Measurements from ENCODE around the gene PJA1.

The PJA1 gene

DNA sequence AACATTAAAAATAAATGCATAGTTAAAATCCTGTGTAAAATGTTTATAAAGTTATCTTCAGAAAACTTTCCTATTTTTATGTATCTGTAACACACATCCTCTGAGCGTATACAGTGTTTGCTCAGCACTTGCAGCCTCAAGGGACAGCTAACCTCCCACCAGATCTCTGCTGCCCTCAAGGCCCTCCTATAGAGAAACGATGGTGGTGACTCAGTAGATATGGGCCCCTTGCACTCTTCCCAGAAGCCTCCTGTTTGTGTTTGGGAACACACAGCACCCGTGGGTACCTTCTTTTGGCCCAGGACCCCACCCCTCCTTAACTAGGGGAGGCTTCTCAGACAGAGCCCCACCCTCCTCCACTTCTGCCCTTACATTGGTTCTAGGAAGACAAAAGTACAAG lies 26.7 kb downstream of the PJA1 start:
- Histone ChIP-seq H3K9ac (ENCODE audit: low read length) (no peak overlapping the region), H3K4me3 (ENCODE audit: low read length) (no peak overlapping the region), H3K27me3 (ENCODE audit: control insufficient read depth, insufficient read depth, low read length) (no peaks in the 10 kb centered on the region), H3K9me3 (ENCODE audit: control insufficient read depth, low read depth, low read length) (no peaks in the 10 kb centered on the region), H3K27ac (ENCODE audit: low read length) (no peak overlapping the region), H3K36me3 (ENCODE audit: control insufficient read depth, low read depth, low read length) (no peaks in the 10 kb centered on the region), H3K4me1 (ENCODE audit: control insufficient read depth, low read depth, low read length) (peaks cover 60% of the 10 kb centered on the region)

DNA sequence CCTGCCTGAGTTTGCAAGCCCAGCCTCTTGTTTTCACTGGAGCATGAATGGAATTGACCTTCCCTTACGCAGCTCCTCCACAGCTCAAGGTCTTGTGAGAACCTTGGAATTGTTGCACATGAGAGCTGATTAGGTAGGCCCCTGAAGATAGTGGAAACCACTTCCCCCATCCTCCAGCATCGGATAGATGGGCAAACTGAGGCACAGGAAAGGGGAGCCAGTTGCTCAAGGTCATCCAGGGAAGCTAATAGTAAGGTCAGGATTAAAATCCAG lies 27.2 kb downstream of the PJA1 start:
- no peaks in the 10 kb centered on the region for H3K27me3 ChIP-seq (ENCODE audit: control insufficient read depth, insufficient read depth, low read length)
- H3K9me3 ChIP-seq (ENCODE audit: control insufficient read depth, low read depth, low read length) = no peaks in the 10 kb centered on the region
- peaks cover 58% of the 10 kb centered on the region for H3K4me1 ChIP-seq (ENCODE audit: control insufficient read depth, low read depth, low read length)
- H3K4me3 ChIP-seq (ENCODE audit: low read length) = peak overlapping the region; percentile 44
- H3K36me3 ChIP-seq (ENCODE audit: control insufficient read depth, low read depth, low read length) = no peaks in the 10 kb centered on the region
- peak overlapping the region; percentile 69 for H3K9ac ChIP-seq (ENCODE audit: low read length)
- H3K27ac ChIP-seq (ENCODE audit: low read length) = peak overlapping the region; percentile 87

DNA sequence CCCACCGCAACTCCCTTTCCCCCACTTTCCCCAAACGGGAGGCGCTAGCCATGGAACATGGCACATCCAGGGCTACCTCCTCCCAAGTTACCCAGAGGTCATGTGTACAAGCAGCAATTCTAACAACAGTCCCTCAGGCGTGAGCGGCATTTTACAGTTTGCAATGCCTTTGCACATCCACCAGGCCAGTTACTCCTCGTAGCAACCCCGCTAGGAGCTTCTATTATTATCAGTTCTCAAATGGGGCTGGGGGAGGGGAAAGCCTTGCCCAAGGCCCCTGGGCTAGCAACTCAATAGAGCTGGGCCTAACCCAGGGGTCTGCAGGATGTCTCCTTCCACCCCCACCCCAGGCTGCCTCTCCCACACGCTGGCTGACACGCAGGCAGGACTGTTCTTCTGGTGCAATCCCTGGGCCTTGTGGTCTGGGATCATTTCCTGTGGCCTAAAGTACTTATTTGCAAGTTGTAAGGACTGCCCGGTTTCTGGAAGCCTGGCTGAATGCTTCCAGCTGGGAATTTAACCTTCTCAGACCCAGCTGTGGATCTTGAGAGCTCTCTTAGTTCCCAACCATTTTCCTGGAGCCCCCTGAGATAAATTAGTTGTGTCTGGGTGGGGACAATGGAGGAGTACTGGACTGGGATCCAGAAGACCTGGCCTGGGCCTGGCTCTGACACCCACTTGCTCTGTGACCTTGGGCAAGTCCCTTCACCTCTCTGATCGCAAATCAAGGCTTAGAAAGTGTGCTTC lies 27.7 kb downstream of the PJA1 start:
- Histone ChIP-seq H3K4me3 (ENCODE audit: low read length) (peak overlapping the region; percentile 44), H3K4me1 (ENCODE audit: control insufficient read depth, low read depth, low read length) (peaks cover 58% of the 10 kb centered on the region), H3K9ac (ENCODE audit: low read length) (peak overlapping the region; percentile 69), H3K9me3 (ENCODE audit: control insufficient read depth, low read depth, low read length) (no peaks in the 10 kb centered on the region), H3K27ac (ENCODE audit: low read length) (peak overlapping the region; percentile 87), H3K27me3 (ENCODE audit: control insufficient read depth, insufficient read depth, low read length) (no peaks in the 10 kb centered on the region), H3K36me3 (ENCODE audit: control insufficient read depth, low read depth, low read length) (no peaks in the 10 kb centered on the region)

DNA sequence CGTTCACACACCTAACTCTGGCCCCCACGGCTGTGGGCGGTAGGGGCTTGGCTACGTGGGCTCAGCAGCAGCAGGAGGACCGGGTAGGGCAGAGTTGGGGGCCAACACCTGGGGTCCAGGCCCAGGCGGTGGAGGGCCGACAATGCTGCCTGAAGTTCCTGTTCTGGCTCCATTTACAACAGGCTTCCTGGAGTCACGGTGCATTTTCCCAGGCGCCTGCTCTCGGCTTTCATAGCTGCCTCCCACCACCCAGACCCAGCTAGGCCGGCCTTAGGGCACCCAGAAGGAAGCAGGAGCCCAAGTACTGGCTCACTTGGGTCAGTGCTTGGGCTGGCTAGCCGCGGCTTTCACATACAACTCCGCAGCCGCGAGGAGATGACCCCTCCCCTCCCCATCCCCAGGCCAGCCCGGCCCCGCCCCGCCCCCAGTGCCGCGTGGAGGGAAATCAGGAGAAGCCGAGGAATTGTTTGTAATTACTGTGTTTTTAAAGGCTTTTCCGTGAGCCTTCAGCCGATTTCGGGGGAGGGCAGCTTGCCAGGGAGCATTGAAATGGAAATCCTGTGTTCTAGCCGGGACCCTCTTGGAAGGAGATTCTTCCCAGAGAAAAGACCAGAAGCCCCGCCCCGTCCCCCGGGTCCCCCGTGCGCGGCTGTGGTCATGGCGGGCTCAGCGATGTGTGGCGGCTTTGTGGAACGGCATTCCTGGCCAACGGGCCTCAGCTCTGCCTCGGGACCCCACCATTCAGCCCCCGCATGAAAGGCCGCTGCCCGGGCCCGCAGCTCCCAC lies 28.5 kb downstream of the PJA1 start:
- H3K27me3 ChIP-seq (ENCODE audit: control insufficient read depth, insufficient read depth, low read length) = no peaks in the 10 kb centered on the region
- H3K9ac ChIP-seq (ENCODE audit: low read length) = peak overlapping the region; percentile 69
- peaks cover 65% of the 10 kb centered on the region for H3K4me1 ChIP-seq (ENCODE audit: control insufficient read depth, low read depth, low read length)
- H3K9me3 ChIP-seq (ENCODE audit: control insufficient read depth, low read depth, low read length) = no peaks in the 10 kb centered on the region
- H3K36me3 ChIP-seq (ENCODE audit: control insufficient read depth, low read depth, low read length) = no peaks in the 10 kb centered on the region
- peak overlapping the region; percentile 87 for H3K27ac ChIP-seq (ENCODE audit: low read length)
- H3K4me3 ChIP-seq (ENCODE audit: low read length) = peak overlapping the region; percentile 44

DNA sequence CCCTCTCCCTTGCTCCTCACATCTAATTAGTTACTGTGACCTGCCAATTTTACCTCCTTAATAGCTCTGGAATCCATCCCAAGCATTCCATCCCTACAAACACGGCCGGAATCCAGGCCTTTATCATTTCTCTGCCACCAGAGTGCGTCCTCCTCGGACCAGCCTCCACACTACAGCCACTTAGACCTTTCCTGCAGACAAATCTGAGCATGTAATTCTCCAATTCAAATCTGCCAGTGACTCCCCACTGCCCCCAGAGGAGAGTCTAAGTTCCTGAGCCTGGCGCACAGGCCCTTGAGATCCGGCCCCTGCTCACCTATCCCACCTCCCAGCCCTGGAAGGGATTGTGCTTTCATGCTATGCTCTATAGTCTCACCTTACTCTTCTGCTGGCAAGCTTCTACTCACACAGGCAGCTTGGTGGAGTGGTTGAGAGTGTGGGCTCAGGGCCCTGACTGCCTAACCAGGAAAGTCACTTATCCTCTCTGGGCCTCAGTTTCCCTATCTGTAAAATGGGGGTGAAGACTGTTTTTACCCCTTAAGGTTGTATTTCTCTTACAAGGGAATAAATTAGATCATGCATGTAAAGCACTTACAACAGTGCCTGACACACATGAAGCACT lies 31.2 kb downstream of the PJA1 start:
- Histone ChIP-seq H3K27me3 (ENCODE audit: control insufficient read depth, insufficient read depth, low read length) (peaks cover 21% of the 10 kb centered on the region), H3K36me3 (ENCODE audit: control insufficient read depth, low read depth, low read length) (no peaks in the 10 kb centered on the region), H3K4me3 (ENCODE audit: low read length) (no peak overlapping the region), H3K4me1 (ENCODE audit: control insufficient read depth, low read depth, low read length) (peaks cover 69% of the 10 kb centered on the region), H3K27ac (ENCODE audit: low read length) (no peak overlapping the region), H3K9ac (ENCODE audit: low read length) (no peak overlapping the region), H3K9me3 (ENCODE audit: control insufficient read depth, low read depth, low read length) (no peaks in the 10 kb centered on the region)

DNA sequence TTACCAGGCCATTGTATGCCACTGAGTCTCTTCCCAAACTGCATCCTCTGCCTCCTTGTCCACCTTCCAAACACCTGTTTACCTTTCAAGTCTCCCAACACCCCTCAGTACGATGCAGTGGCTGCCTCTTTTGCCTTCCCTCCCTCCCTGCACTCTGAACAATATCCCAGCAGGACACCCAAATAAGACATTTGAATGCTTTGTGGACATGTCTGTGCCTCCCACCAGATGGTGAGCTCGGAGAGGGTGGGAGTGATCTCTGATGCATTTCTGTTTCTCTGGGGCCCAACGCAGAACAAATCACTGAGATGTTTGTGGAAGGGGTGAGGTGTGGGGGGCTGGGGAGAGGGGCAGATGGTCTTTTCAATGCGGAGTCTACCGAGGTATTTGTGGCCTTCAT lies 33.4 kb downstream of the PJA1 start:
- H3K27ac ChIP-seq (ENCODE audit: low read length) = no peak overlapping the region
- H3K36me3 ChIP-seq (ENCODE audit: control insufficient read depth, low read depth, low read length) = no peaks in the 10 kb centered on the region
- peaks cover 42% of the 10 kb centered on the region for H3K27me3 ChIP-seq (ENCODE audit: control insufficient read depth, insufficient read depth, low read length)
- no peak overlapping the region for H3K9ac ChIP-seq (ENCODE audit: low read length)
- H3K4me1 ChIP-seq (ENCODE audit: control insufficient read depth, low read depth, low read length) = peaks cover 61% of the 10 kb centered on the region
- no peak overlapping the region for H3K4me3 ChIP-seq (ENCODE audit: low read length)
- no peaks in the 10 kb centered on the region for H3K9me3 ChIP-seq (ENCODE audit: control insufficient read depth, low read depth, low read length)

DNA sequence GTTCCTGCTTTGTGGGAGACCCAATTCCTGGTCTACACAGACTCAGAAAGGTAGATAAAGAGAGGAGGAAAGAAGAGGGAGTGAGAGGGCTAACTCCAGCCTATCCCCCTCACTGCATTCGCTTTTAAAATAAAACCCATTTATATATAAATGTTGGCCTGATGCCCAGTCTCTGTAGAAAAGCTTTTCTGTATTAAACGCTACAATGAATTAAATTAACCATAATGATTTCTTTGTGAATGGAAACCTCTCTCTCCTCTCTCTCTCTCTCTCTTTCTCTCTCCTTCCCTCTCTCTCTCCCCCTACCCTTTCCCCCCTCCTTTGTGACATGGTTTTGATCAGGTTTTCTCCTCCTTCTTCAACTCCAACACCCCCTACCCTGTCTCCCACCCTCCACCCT lies 34.8 kb downstream of the PJA1 start:
- Histone ChIP-seq H3K4me3 (ENCODE audit: low read length) (no peak overlapping the region), H3K27me3 (ENCODE audit: control insufficient read depth, insufficient read depth, low read length) (peaks cover 47% of the 10 kb centered on the region), H3K9ac (ENCODE audit: low read length) (no peak overlapping the region), H3K9me3 (ENCODE audit: control insufficient read depth, low read depth, low read length) (no peaks in the 10 kb centered on the region), H3K4me1 (ENCODE audit: control insufficient read depth, low read depth, low read length) (peaks cover 49% of the 10 kb centered on the region), H3K27ac (ENCODE audit: low read length) (no peak overlapping the region), H3K36me3 (ENCODE audit: control insufficient read depth, low read depth, low read length) (no peaks in the 10 kb centered on the region)

DNA sequence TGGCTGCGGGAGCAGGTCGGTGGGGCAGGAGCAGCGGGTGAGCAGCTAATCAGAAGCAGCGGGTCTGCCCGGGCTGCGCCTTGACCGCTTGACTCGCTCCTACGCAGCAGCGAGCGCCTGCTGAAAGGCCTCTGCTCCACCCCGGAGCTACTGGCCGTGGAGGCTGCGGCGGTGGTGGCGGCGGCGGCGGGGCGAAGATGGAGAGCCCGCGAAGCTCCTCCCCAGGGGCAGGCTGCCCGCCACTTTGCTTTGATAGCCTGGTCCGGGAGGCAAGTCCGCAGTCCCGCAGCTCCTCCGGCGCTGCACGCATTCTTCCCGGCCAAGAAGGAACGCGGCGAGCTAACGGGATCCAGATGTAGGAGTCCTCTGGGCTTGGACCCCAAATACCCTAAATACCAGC lies 36.7 kb downstream of the PJA1 start:
- Histone ChIP-seq H3K9ac (ENCODE audit: low read length) (no peak overlapping the region), H3K4me3 (ENCODE audit: low read length) (peak overlapping the region; percentile 16), H3K27ac (ENCODE audit: low read length) (no peak overlapping the region), H3K36me3 (ENCODE audit: control insufficient read depth, low read depth, low read length) (no peaks in the 10 kb centered on the region), H3K27me3 (ENCODE audit: control insufficient read depth, insufficient read depth, low read length) (peaks cover 47% of the 10 kb centered on the region), H3K4me1 (ENCODE audit: control insufficient read depth, low read depth, low read length) (peaks cover 35% of the 10 kb centered on the region), H3K9me3 (ENCODE audit: control insufficient read depth, low read depth, low read length) (no peaks in the 10 kb centered on the region)

DNA sequence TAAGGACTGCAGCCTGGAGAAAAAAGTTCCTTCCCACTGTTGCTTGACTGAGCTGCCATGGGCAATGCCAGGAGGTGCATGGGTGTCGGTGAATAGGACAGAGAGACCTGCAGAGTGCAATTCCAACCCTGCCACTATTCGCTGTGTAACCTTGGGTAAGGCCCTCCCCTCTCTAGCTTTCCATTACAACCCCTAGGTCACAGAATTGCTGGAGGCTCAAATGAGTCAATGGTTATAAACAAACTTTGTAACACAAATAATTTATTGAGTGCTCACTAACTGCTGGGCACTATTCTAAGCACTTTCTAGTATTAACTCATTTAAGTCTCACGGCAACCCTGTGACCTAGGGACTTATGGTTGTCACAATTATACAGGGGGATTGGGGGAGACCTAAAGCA lies 37.8 kb downstream of the PJA1 start:
- Histone ChIP-seq H3K36me3 (ENCODE audit: control insufficient read depth, low read depth, low read length) (no peaks in the 10 kb centered on the region), H3K27me3 (ENCODE audit: control insufficient read depth, insufficient read depth, low read length) (peaks cover 47% of the 10 kb centered on the region), H3K27ac (ENCODE audit: low read length) (no peak overlapping the region), H3K4me1 (ENCODE audit: control insufficient read depth, low read depth, low read length) (peaks cover 30% of the 10 kb centered on the region), H3K9ac (ENCODE audit: low read length) (no peak overlapping the region), H3K9me3 (ENCODE audit: control insufficient read depth, low read depth, low read length) (no peaks in the 10 kb centered on the region), H3K4me3 (ENCODE audit: low read length) (no peak overlapping the region)

DNA sequence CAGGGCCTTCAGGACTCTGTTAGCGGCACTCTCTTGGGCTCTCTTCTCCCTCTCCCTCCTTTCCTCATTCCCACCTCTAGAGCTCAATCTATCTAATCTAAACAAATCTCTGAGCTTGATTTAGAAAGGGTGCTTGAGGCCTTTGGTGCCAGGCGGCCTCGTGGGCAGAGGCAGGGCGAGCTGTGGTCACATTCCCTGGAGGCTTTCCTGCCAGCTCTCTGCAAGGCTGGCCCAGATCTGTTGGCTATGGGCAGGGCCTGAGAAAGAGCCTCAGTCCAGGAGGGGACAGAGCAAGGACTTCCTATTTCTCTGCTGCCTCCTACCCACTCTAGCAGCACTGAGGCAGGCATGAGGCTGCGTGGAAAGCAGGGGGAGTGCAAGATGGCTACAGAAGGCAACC lies 38.6 kb downstream of the PJA1 start:
- no peak overlapping the region for H3K9ac ChIP-seq (ENCODE audit: low read length)
- H3K27me3 ChIP-seq (ENCODE audit: control insufficient read depth, insufficient read depth, low read length) = peaks cover 47% of the 10 kb centered on the region
- no peaks in the 10 kb centered on the region for H3K9me3 ChIP-seq (ENCODE audit: control insufficient read depth, low read depth, low read length)
- H3K4me1 ChIP-seq (ENCODE audit: control insufficient read depth, low read depth, low read length) = peaks cover 21% of the 10 kb centered on the region
- no peak overlapping the region for H3K27ac ChIP-seq (ENCODE audit: low read length)
- no peaks in the 10 kb centered on the region for H3K36me3 ChIP-seq (ENCODE audit: control insufficient read depth, low read depth, low read length)
- H3K4me3 ChIP-seq (ENCODE audit: low read length) = no peak overlapping the region

DNA sequence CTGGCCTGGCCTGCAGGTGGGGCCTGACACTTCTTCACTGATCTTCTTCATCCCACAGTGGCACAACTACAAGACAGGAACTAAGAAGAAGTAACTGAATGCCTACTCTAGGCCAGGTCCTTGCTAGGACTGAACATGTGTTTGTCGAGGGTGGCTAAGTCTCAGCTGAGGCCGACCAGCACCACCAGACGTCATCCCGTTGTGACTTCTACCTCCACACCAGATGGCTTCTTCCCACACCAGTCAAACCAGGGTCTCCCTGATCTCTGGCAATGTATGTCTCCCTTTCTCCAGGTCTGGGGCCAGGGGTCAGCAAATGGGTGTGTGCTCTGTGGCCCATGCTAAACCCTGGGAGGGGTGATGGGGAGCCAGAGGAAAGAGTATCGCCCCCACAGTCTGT lies 40.2 kb downstream of the PJA1 start:
- peaks cover 37% of the 10 kb centered on the region for H3K27me3 ChIP-seq (ENCODE audit: control insufficient read depth, insufficient read depth, low read length)
- peaks cover 11% of the 10 kb centered on the region for H3K4me1 ChIP-seq (ENCODE audit: control insufficient read depth, low read depth, low read length)

More for the DNA sequence above, 40.2 kb downstream of the PJA1 start:
- Histone ChIP-seq H3K9ac (ENCODE audit: low read length) (no peak overlapping the region), H3K9me3 (ENCODE audit: control insufficient read depth, low read depth, low read length) (no peaks in the 10 kb centered on the region), H3K36me3 (ENCODE audit: control insufficient read depth, low read depth, low read length) (no peaks in the 10 kb centered on the region), H3K4me3 (ENCODE audit: low read length) (no peak overlapping the region), H3K27ac (ENCODE audit: low read length) (no peak overlapping the region)

All from iPS-18a (cell line).